Right lobe of liver (tissue), 4 donors: Measurements from ENCODE around the gene CS.

Source experiments
- CTCF ChIP-seq, 4 donors: fragments of 200-600 bp in 3 of 4; fragments of 450-650 bp in 1 of 4; IDR thresholded peaks; one replicate each; pipeline versions ENCODE4 v1.5.1 to v1.8.0; 2016 to 2022; ENCODE audit warnings: antibody characterized with exemption in 4 of 4, mild to moderate bottlenecking in 2 of 4
- POLR2A ChIP-seq: fragments of 450-650 bp; IDR thresholded peaks from one replicate; pipeline ENCODE4 v1.6.1; 2017; ENCODE audit warnings: antibody characterized with exemption, mild to moderate bottlenecking
- donor health status: DM: no; HTN: no; CAD: no.
- donor health status: DM: no; HTN: no; CAD: no.
- donor health status: DM: no; HTN: yes; CAD: no.

- TF ChIP-seq CTCF (IDR thresholded peaks at IDR 0.05) (peak; percentile 5 to 28 (median 12)), POLR2A (peak; percentile 86)
These were observed 15.7 kb upstream of the CS start, which contains the start of gene CNPY2 for GRCh38 chr12:56315622-56316473.
